HL-60/S4 treated with retinoic acid at 250 ng/mL for 4 days and 3 days (cell line): ENCODE measurements around the gene ISG15.
"Not testable (repeated sequence)": the region's sequence is repeated elsewhere in the genome, so short reads cannot be mapped to it uniquely, and the experiment has no call there.

Experiments
- in situ Hi-C: fragments of 300-500 bp; cut with MboI; formaldehyde crosslinking; loops from 2 replicates; pipeline ENCODE4 v1.7.0; 2022; ENCODE audit warnings: low sequenced_read_pairs

Gene ISG15

DNA sequence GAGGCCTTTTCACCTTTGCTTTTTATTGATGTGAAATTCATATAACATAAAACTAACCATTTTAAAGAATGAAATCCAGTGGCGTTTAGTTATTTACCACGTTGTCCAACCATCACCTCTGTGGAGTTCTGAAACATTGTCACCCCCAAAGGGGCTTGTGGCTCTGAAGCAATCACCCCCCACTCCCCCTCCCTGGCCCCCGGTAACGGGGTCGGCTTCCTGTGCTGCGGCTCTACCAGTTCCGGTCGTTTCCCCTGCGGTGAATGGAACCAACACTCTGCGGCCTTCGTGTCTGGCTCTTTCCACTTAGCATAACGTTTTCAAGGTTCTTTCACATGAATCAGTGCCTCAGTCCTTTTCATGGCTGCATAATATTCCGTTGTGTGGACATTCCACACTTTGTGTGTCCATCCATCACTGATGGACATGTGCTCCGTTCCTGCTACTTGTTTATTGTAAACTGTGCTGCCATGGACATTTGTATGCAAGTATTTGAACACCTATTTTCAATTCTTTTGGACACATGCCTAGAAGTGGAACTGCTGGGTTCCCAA lies 1.8 kb upstream of the ISG15 start:
- in situ Hi-C loops = no loop called here

DNA sequence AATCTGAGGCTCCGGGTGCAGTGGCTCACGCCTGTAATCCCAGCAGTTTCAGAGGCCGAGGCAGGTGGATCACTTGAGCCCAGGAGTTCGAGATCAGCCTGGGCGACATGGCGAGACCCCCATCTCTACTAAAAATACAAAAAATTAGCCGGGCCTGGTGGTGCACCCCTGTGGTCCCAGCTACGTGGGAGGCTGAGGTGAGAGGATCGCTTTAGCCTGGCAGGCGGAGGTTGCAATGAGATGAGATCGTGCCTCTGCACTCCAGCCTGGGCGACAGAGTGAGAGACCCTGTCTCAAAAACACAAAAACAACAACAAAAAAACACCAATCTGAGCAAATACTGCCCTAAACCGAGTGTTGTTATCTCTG lies 577 bp upstream of the ISG15 start:
- in situ Hi-C loops = not testable (repeated sequence)

DNA sequence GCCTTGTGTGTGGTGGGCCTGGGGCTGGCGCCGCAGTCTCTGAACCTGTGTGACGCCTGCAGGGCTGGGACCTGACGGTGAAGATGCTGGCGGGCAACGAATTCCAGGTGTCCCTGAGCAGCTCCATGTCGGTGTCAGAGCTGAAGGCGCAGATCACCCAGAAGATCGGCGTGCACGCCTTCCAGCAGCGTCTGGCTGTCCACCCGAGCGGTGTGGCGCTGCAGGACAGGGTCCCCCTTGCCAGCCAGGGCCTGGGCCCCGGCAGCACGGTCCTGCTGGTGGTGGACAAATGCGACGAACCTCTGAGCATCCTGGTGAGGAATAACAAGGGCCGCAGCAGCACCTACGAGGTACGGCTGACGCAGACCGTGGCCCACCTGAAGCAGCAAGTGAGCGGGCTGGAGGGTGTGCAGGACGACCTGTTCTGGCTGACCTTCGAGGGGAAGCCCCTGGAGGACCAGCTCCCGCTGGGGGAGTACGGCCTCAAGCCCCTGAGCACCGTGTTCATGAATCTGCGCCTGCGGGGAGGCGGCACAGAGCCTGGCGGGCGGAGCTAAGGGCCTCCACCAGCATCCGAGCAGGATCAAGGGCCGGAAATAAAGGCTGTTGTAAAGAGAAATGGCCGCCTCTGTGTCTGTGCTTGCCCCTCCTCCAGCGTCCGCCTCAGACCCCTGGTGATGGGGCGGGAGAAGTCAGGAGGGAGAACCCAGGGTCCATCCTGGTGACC lies 788 bp downstream of the ISG15 start:
- in situ Hi-C loops = no loop called here

DNA sequence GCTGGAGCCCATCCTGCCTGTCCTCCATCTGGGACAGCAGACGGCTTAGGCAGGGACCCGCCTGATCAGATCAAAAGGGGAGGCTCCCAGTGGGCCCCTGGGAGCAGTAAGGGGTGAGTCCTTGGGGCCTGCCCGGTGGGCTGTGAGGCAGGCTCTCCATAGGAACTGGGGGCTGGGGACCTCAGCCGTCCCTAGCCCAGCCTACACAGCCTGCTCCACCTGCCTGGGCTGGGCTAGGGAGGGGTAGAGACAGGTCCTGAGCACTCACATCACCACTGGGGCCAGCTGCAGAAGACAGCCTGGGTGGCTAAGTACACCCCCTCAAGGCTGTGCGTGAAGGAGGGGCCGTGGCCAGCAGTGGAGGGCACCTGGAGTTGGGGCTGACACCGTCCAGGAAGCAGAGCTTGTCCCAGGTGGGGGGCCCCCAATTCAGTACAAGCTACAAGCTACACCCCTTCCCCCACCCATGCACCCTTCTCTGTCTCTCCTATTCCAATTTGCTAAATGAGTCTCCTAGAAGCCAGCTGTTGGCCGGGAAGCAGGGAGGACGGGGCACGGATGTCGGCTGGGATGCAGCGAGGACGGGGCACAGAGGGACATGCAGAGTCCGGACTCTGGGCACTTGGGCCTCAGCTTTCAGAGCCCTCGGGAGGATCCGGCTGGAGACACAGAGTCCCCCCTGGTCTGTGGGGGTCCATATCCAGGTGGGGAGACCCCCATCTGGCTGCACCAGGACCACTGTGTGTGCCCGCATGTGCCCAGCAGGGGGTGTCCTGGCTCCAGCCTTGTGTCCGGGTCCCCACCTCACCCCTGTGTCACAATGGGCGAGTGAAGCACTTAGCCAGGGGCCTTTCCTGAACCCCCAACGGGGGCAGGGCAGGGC lies 1.7 kb downstream of the ISG15 start:
- in situ Hi-C loops = no loop called here

DNA sequence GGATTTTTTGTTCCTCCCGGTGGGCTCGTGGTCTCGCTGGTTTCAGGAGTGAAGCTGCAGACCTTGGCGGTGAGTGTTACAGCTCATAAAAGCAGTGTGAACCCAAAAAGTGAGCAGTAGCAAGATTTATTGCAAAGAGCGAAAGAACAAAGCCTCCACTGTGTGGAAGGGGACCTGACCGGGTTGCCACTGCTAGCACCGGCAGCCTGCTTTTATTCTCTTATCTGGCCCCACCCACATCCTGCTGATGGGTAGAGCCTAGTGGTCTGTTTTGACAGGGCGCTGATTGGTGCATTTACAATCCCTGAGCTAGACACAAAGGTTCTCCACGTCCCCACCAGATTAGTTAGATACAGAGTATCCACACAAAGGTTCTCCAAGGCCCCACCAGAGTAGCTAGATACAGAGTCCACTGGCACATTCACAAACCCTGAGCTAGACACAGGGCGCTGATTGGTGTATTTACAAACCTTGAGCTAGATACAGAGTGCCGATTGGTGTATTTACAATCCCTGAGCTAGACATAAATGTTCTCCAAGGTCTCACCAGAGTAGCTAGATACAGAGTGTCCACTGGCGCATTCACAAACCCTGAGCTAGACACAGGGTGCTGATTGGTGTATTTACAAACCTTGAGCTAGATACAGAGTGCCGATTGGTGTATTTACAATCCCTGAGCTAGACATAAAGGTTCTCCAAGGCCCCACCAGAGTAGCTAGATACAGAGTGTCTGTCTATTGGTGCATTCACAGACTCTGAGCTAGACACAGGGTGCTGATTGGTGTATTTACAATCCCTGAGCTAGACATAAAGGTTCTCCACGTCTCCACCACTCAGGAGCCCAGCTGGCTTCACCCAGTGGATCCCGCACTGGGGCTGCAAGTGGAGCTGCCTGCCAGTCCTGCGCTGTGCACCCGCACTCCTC lies 4.4 kb downstream of the ISG15 start:
- in situ Hi-C loops = not testable (repeated sequence)

DNA sequence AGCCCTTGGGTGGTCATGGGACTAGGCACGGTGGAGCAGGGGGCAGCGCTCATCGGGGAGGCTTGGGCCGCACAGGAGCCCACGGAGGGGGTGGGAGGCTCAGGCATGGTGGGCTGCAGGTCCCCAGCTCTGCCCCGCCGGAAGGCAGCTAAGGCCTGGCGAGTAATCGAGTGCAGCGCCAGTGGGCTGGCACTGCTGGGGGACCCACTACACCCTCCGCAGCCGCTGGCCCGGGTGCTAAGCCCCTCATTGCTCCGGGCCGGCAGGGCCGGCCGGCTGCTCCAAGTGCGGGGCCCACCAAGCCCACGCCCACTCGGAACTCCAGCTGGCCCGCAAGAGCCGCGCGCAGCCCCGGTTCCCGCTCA lies 5.0 kb downstream of the ISG15 start:
- in situ Hi-C loops = not testable (repeated sequence)

DNA sequence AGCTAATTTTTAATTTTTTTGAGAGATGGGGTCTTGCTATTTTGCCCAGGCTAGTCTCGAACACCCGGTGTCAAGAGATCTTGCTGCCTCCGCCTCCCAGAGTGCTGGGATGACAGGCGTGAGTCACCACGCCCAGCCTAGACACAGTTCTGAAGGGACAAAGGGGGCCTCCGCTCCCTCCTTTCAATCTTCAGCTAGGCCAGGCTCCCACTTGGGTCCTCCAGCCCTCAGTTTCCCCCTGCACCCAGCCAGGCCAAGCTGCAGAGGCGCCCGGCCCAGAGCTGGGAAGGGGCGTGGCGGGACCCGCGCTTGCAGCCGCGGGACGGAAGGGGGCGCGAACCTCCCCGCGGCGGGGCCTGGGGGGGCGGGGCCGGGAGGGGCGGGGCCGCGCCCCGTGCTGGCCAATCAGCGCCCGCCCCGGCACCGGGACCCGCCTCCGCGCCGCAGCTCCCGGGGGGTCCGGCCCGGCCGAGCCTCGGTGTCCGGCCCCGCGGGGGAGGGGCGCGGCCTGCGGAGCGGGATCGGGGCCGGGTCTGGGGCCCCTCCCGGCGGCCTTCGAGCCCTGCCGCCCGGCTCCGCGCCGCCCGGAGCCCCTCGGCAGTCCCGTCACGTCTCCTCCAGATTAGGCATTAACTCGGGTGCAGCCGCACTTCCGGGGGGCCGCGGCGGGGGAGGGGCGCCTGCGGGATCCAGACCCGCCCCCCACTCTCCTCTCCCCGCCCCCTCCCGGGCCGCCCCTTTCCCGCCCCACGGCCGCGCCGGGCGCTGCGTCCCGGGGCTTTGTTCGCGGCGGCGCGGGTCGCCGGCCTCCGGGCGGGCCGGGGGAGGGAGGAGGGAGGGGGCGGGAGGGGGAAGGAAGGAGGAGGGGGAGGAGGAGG lies 6.1 kb downstream of the ISG15 start:
- in situ Hi-C loops = no loop called here

DNA sequence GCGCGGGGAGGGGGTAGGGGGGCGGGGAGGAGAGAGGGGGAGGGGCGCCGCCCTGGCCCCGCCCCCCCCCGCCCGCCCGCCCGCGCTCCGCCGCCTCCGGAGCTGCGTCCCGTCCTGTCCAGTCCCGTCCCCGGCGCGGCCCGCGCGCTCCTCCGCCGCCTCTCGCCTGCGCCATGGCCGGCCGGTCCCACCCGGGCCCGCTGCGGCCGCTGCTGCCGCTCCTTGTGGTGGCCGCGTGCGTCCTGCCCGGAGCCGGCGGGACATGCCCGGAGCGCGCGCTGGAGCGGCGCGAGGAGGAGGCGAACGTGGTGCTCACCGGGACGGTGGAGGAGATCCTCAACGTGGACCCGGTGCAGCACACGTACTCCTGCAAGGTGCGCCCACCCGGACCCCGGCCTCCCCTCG lies 6.7 kb downstream of the ISG15 start, which contains the start of gene AGRN:
Gene AGRN, plus strand, starts transcription at position 121 of the 405 bp plus-strand sequence. Its CDS starts 53 bp downstream, at position 174.
- in situ Hi-C loops = no loop called here

DNA sequence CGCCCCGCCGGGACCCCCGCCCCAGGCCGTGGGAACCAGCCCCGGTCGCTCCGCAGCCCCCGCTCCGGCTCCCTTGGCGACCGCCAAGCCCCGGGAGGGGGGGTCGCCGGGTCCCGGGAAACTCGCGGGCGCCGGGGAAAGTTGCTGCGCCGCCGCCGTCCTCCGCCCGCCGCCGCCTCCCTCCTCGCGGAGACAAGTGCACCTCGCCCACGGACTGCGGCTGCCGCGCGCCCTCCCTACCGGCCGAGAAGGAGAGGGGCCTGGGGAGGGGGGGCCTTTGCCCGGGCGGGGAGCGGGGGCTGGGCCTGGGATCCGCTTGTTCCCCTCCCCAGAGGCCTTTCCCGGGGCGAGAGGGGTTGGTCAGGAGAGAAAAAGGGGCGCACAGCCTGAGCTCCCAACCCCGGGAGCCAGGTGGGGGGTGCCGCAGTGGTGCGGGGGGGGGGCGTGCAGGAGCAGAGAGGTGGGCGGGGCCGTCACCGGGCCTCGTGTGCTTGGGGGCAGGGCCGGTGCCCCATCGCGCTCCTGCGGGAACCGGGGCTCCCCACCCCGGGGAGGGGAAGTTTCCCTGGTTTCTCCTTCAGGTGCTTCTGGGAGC lies 7.2 kb downstream of the ISG15 start:
- in situ Hi-C loops = no loop called here

DNA sequence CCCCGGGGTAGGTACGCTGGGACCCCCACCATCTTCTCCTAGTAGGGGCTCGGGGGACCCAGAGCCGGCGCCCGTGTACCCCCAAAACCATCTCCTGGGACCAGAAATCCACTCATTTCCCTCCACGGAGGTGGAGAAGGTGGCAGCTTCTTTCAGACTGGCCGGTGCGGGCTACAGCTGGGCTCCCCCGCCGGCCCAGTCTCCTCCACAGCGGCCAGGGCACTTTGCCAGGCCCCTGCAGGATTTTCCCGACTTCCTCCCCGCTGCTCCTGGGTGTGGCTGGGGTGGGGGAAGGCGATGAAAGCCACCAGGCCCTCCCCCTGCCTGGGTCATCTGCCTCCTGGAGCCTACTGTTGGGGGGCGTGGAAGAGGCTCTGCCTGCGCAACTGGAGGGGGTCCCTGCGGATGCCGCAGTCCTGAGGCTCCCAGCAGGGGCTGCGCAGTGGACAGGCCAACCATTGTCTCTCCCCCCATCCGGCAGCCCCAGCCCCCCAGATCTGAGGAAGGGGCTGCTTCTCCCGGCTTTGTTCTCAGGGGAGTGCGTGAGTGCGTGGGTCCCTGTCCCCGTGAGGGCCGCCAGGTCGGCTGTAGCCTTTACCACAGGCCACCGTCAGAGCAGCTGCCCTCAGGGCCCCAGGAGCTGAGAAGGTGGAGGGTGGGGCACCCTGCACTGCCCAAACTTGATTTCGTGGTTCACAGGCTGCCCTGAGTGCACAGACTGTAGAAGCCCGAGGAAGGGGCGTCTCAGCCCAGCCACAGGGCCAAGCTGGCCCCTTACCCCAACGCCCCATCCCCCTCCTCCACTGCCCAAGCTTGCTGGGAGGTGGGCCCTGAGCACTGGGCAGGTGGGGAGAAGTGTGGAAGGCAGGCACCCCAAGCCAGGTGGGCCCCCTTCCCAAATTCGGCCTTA lies 8.0 kb downstream of the ISG15 start:
- in situ Hi-C loops = no loop called here

DNA sequence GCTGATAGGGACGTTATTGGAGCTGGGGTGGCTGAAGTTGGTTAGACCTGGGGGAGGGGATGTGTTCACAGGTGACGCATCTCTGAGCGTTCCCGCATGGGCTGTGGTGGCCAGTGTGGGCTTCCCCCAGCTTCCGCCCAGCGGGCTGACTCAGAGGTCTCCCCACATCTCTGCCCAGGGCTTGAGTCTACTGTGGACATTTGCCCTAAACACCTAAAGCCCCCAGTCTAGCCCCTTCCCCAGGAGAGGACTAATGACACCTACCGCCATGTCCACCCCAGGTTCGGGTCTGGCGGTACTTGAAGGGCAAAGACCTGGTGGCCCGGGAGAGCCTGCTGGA lies 8.6 kb downstream of the ISG15 start:
- in situ Hi-C loops = no loop called here

DNA sequence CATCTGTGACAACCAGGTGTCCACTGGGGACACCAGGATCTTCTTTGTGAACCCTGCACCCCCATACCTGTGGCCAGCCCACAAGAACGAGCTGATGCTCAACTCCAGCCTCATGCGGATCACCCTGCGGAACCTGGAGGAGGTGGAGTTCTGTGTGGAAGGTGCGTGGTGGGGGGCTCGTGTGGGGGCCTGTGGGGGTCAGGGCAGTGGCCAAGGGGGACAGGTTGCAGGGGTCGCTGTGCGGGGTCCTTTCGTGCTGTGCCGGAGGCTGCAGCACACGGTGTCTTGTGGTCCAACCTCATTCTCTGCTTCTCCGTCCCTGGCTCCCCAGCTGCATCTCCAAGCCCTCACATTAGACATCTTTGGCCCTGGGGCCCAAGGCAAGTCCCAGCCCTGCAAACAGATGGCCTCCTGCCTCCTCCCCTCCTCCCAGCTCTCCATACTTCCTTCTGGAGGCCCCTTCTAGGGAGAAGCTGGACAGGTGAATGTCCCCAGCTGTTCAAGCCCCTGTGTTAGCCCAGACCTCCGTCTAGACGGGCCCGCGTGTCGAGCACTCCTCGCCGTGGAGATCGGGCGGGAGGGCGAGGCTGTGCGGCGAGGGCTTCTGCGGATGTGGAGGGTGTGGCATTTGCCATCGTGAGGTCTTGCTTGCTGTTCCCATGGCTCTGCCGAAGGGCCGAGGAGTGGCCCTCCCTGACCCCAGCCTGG lies 9.2 kb downstream of the ISG15 start:
- in situ Hi-C loops = no loop called here

DNA sequence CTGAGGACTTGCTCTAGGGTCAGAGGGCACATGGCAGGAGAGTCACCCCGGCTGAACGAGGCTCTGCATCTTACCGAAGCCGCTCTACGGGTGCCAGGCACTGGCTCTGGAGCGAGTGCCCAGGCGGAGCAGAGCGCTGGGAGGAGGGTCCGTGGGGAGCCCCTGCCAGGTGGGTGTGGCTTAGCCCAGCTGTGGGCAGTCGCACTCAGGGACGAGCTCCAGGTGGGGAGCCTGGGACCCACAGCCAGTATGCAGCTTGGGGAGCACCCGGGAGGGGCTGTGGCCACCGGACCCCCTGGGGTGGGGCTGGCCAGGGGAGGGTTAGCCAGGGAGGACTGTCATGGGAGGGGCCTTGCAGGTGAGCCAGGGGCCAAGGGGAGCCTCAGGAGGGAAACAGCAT lies 10.4 kb downstream of the ISG15 start:
- in situ Hi-C loops = no loop called here

DNA sequence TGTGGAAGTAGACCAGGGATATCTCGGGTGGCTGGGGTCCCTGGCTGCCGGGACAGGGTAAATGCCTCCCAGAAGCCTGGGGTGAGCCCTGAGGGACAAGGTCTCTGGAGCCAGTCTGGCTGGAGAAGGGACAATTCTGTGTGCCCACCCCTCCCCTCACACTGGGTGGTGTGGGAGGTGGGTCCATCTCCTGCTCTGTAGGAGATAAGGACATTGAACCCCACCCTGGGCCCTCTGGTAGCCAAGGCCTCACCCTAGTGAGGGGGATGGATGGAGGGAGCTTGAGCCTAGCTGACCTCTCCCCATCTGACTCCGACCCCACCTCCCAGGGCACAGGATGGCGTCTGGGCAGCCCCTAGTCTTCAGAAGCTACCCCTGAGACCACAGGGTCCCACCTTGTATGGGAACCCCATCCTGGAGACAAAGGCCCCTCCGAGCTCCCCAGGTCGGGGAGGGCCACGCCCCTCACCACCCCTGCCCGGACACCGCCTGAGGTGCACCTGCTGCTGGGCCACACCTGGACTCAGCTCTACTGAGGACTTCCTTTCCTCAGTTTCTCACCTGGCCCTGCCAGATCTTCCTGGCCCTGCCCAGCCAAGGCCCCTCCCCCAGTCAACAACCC lies 11.0 kb downstream of the ISG15 start:
- in situ Hi-C loops = no loop called here

DNA sequence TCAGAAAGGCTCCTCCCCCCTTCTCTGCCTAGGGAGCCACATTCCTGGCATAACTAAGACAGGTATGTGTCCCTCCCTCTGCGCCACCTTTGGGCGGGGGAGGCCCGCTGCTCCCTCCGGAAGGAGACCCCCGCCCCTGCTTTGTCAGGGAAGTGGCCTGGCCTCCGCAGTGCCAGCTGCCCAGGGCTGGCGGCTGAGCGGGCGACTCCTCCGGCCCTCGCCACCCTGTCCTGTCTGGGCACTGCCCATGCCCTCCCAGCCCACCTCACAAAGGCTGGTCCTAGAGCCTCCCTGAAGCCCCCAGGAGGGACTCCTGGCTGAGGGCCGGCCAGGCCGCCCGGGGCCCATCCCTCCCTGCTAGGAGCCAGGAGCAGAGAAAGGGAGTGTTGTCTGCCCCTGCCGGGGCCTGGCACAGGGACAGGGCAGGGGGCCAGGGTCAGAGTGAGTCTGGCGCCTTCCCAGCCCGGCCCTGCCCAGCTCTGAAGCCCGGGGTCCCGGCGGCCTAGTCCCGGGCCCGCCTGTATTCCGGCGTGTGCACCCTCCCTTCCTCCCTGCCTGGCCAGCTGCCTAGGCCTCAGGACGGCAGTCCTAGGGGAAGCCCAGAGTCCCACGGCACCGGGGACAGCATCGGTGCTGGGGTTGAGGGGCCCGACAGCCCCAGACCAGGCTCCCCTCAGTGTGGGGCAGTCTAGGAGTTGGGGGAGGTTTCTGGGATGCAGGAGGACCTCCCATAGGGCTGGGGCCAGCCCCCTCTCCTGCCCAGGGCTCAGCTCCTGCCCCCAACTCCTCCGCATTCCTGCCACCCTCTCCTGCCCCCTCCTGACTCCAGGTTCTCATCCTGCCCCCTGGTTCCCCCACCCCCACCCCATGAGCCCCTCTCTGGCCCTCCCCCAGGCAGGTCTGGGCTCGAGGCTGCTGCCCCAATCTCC lies 11.7 kb downstream of the ISG15 start:
- in situ Hi-C loops = no loop called here

DNA sequence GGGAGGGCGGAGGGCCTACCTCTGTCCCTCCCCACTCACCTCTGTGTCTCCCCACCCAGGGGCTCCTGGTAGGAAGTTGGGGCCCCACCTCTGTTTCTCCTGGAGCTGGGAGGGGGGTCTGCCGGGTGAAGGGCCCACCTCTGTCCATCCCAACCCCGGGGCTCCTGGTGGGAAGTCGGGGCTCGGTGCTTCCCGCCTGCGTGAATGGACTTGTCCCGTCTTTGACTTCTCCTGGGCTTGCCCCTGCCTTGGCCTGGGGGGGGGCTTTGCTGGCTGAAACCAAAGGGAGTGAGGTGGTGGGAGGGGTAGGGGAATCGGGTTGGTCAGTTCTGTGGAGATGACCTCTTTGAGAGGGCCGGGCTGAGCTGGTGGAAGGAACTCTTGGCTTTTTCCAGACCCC lies 12.4 kb downstream of the ISG15 start:
- in situ Hi-C loops = no loop called here
